Ovary (tissue), 3 donors: ENCODE measurements around the gene CNGA1.
"Not testable (repeated sequence)": the region's sequence is repeated elsewhere in the genome, so short reads cannot be mapped to it uniquely, and the experiment has no call there.

Experiments
- POLR2A ChIP-seq: fragments of 450-650 bp; IDR thresholded peaks from one replicate; pipeline ENCODE4 v1.6.1; 2017; ENCODE audit warnings: antibody characterized with exemption, mild to moderate bottlenecking, moderate library complexity
- TF ChIP-seq, protein P1 (sequence below), 3 donors: fragments of 450-650 bp in 2 of 3; fragments of 200-600 bp in 1 of 3; IDR thresholded peaks; one replicate each; pipeline versions ENCODE4 v1.5.1 to v1.8.0; 2016 to 2022; ENCODE audit warnings: antibody characterized with exemption in 3 of 3, mild to moderate bottlenecking in 1 of 3
- donor health status: DM: no; HTN: no; CAD: no.

DNA sequence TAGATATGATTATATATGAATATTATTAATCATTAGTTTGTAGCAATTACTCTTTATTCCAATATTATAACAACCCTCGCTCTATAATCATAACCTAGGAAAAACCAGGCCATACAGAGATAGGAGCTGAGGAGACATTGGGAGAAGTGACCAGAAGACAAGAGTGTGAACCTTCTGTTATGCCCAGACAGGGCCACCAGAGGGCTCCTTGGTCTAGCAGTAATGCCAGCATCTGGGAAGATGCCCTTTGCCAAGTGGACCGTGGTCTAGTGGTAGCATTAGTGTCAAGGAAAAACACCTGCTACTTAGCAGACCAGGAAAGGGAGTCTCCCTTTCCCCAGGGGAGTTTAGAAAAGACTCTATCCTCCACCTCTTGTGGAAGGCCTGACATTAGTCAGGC lies 12.9 kb downstream of the CNGA1 start:
- TF ChIP-seq, protein P1, sequence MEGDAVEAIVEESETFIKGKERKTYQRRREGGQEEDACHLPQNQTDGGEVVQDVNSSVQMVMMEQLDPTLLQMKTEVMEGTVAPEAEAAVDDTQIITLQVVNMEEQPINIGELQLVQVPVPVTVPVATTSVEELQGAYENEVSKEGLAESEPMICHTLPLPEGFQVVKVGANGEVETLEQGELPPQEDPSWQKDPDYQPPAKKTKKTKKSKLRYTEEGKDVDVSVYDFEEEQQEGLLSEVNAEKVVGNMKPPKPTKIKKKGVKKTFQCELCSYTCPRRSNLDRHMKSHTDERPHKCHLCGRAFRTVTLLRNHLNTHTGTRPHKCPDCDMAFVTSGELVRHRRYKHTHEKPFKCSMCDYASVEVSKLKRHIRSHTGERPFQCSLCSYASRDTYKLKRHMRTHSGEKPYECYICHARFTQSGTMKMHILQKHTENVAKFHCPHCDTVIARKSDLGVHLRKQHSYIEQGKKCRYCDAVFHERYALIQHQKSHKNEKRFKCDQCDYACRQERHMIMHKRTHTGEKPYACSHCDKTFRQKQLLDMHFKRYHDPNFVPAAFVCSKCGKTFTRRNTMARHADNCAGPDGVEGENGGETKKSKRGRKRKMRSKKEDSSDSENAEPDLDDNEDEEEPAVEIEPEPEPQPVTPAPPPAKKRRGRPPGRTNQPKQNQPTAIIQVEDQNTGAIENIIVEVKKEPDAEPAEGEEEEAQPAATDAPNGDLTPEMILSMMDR (IDR thresholded peaks at IDR 0.05): not testable (repeated sequence)
- not testable (repeated sequence) for TF ChIP-seq POLR2A
